Heart left ventricle (tissue), 13 donors: ENCODE measurements around the gene ADAT1.

Source experiments
- POLR2A ChIP-seq, 2 donors: fragments of 450-650 bp; IDR thresholded peaks; one replicate each; pipeline ENCODE4 v1.6.1; 2017; ENCODE audit warnings: antibody characterized with exemption in 2 of 2, mild to moderate bottlenecking in 2 of 2, moderate library complexity in 2 of 2
- TF ChIP-seq, protein P1 (sequence below), 12 donors: fragments of 200-600 bp; sonication (generic) in 4 of 12; IDR thresholded peaks; one replicate each; pipeline versions ENCODE4 v1.5.0 to v1.8.0; 2018 to 2022; ENCODE audit warnings: antibody characterized with exemption in 12 of 12, mild to moderate bottlenecking in 5 of 12
- donor health status: ischemic (EF 13 %, LVEDD 7.1; RV severe dilation, severe dysfunction).
- donor health status: DM: no; HTN: yes; CAD: no.
- donor health status: DM: no; HTN: no; CAD: no.
- donor health status: ischemic (EF 25% LVEDD 6.9; RV normal size, moderate dysfunction).
- donor health status: ischemic (EF 25% LVEDD 5.7; RV mildly dilated, moderate dysfunction).
- donor health status: ischemic (EF 35%, LVEDD 5.7; RV mildly dilated, moderate dysfunction).
- donor health status: nonischemic (EF 11% LVEDD 7.7; RV severe dilation, severe dysfunction).
- donor health status: DM: yes; HTN: yes; CAD: no.
- donor health status: PGD.
- donor health status: ischemic (EF 29% LVEDD 5.4; RV normal size, mild dysfunction).
- donor health status: nonischemic (EF 23%, LVEDD 6.1; RV moderate dilation, normal function).

DNA sequence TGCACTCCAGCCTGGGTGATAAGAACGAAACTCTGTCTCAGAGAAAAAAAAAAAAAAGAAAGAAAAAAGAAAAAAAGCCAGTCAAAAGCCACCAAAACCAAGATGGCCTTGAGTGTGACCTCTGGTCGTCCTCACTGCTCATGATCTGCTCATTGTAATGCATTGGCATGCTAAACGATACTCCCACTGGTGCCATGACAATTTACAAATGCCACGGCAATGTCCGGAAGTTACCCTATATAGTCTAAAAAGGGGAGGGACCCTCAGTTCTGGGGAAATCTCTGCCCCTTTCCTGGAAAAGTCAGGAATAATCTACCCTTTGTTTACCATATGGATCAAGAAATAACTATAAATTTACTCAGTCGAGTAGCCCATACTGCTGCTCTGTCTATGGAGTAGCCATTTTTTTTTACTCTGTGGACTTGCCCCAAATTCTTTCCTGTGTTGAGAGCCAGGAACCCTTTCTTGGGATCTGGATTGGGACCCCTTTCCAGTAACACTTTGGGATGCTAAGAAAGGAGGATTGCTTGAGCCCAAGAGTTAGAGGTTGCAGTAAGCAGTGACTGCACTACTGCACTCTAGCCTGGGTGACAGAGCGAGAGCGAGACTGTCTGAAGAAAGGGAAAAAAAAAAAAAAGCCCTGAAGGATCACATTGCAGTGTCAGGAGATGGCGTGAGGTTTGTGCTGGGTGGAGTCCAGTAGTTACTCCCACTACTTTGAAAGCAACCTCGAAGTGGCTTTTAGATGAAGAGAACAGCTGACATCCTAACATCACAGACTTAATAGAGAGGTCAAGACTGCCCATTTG is 63.3 kb downstream of the ADAT1 start:
- TF ChIP-seq, protein P1, sequence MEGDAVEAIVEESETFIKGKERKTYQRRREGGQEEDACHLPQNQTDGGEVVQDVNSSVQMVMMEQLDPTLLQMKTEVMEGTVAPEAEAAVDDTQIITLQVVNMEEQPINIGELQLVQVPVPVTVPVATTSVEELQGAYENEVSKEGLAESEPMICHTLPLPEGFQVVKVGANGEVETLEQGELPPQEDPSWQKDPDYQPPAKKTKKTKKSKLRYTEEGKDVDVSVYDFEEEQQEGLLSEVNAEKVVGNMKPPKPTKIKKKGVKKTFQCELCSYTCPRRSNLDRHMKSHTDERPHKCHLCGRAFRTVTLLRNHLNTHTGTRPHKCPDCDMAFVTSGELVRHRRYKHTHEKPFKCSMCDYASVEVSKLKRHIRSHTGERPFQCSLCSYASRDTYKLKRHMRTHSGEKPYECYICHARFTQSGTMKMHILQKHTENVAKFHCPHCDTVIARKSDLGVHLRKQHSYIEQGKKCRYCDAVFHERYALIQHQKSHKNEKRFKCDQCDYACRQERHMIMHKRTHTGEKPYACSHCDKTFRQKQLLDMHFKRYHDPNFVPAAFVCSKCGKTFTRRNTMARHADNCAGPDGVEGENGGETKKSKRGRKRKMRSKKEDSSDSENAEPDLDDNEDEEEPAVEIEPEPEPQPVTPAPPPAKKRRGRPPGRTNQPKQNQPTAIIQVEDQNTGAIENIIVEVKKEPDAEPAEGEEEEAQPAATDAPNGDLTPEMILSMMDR (IDR thresholded peaks at IDR 0.05) = no peak
- TF ChIP-seq POLR2A (IDR thresholded peaks at IDR 0.05) = no peak
